ENCODE data around the gene LAMB1. TPM values are rescaled to one million over a fixed set of nuclear protein-coding genes. Genes with fewer than 3 reads are reported as not detected.

The LAMB1 gene
- total RNA-seq, 6 experiments from 2014 or later, result 112 to 134 (median 123) TPM

DNA sequence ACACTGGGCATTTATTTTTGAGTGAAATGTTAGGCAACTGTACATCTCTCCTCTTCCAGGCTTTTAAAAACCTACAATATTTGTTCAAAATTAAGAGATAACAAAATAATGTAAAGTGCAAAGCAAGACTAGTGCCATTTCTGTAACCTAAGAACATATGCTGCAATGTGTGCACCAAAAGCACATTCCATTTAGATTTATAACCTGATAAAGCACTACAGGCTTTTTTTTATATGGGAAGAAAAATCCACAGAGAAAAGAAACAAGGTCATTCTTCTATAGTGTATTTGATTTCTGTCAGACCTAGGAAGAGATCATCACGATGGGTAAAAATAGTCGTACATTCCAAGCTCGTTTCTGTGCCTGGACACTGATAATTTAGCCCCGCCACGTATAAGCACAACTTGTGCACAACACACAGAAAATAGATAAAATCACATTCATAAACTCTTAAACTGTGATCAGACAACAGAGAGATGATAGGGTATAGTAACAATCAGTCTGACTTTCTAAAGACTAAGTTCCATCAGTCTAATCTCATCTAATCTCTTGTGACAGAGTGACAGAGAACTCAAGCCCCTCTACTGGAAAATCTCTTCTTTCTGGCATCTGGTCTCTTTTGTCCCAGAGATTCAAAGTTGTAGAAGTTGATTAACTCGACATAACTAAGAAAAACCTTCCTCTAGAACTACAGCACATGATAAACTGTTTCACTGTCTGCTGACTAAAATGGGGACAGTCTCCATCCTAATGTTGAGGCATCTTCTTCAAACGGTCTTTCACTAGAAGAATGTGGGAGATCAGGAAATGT lies 6.7 kb downstream of the LAMB1 start:
- TF ChIP-seq, protein P1, sequence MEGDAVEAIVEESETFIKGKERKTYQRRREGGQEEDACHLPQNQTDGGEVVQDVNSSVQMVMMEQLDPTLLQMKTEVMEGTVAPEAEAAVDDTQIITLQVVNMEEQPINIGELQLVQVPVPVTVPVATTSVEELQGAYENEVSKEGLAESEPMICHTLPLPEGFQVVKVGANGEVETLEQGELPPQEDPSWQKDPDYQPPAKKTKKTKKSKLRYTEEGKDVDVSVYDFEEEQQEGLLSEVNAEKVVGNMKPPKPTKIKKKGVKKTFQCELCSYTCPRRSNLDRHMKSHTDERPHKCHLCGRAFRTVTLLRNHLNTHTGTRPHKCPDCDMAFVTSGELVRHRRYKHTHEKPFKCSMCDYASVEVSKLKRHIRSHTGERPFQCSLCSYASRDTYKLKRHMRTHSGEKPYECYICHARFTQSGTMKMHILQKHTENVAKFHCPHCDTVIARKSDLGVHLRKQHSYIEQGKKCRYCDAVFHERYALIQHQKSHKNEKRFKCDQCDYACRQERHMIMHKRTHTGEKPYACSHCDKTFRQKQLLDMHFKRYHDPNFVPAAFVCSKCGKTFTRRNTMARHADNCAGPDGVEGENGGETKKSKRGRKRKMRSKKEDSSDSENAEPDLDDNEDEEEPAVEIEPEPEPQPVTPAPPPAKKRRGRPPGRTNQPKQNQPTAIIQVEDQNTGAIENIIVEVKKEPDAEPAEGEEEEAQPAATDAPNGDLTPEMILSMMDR (IDR thresholded peaks at IDR 0.05), result no peak
- H3K27ac Mint-ChIP-seq, result peak overlapping the region; percentile 77
- peaks cover 69% of the 10 kb centered on the region for H3K4me1 Mint-ChIP-seq (ENCODE audit: low read depth)
- H3K27me3 Mint-ChIP-seq (ENCODE audit: insufficient read depth), result no peaks in the 10 kb centered on the region
- H3K36me3 Mint-ChIP-seq (ENCODE audit: low read depth), result peaks cover 39% of the 10 kb centered on the region
- DNase-seq, result peak; percentile 54
- H3K4me3 Mint-ChIP-seq, result peak overlapping the region; percentile 59
- H3K9me3 Mint-ChIP-seq, result no peaks in the 10 kb centered on the region

DNA sequence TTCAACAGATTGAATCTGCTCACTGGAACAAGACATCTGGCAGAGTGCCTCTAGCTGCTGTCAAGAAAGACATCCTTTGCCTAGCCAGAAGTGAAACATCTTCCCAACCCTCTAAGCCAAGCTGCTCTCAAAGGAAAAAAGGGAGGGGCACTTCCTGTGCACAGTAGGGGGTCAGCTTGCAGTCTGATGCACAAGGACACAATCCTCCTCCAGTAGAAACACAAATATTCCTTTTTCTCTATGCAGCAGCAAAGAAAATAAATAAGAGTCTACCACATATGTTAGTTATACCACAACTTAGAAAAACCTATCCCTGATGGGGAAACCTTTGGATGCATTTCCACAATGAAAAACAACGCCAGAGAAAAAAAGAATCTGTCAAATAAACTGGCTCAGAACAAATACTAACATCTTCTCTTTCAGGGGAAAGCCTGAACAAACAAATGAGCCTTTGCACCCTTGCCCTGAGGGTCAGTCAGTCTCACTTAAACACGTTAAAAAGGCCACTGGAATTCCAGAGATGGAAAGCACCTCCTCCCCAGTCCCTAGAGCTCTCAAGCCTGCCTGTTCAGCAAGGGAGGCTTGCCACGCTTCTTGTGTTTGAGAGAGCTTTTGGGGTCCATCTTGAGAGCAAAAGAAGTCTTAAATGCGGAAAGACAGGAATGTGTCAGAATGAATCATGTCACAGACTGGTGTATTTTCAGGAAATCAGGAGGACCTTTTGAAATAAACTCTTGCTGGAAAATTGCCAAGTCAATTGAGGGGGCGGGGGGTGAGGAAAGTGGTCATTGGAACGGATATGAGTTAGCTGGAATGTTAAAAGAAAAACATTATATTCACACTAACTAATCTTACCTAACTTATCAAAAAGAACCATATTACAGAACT lies 7.5 kb downstream of the LAMB1 start:
- no peaks in the 10 kb centered on the region for H3K9me3 Mint-ChIP-seq
- no peaks in the 10 kb centered on the region for H3K27me3 Mint-ChIP-seq (ENCODE audit: insufficient read depth)
- TF ChIP-seq, protein P1 (IDR thresholded peaks at IDR 0.05), result no peak
- H3K4me3 Mint-ChIP-seq, result peak overlapping the region; percentile 59
- H3K36me3 Mint-ChIP-seq (ENCODE audit: low read depth), result peaks cover 43% of the 10 kb centered on the region
- DNase-seq, result peak; percentile 53
- H3K4me1 Mint-ChIP-seq (ENCODE audit: low read depth), result peaks cover 61% of the 10 kb centered on the region
- H3K27ac Mint-ChIP-seq, result peak overlapping the region; percentile 77

DNA sequence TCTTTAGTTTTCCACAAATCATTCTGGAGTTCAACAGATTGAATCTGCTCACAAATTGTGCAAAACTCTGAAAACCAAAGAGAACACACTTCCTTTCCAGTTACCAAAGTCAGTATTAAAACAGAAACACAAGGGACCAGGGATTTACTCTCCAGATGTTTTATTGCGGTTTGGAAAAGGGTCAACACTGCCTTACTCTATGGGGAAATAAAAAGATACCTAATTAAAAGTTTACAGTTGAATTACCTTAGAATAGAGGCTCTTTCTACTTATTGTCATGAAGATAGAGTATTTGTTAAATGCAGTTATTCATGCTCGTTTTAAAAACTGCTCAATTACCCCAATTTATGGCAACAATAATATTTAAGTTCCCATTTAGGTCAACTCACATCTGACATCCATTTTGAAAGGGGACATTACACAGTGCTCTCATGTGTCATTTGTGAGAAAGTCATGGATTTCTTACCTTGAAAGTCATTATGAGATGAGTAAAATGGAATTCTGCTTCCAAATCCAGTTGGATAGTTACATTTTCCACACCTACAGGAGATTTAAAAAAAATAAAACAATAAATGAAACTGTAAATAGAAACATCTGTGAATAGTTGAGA lies 8.4 kb downstream of the LAMB1 start:
- no peak for DNase-seq
- Mint-ChIP-seq H3K27me3 (ENCODE audit: insufficient read depth) (no peaks in the 10 kb centered on the region), H3K36me3 (ENCODE audit: low read depth) (peaks cover 50% of the 10 kb centered on the region), H3K9me3 (no peaks in the 10 kb centered on the region), H3K4me3 (0 out of 2 replicates have a peak overlapping the region, but pooled peaks have one; percentile 30), H3K4me1 (ENCODE audit: low read depth) (peaks cover 58% of the 10 kb centered on the region), H3K27ac (peak overlapping the region; percentile 77; the same call in 1 of the 2 replicates)
- TF ChIP-seq, protein P1 (IDR thresholded peaks at IDR 0.05), result no peak

DNA sequence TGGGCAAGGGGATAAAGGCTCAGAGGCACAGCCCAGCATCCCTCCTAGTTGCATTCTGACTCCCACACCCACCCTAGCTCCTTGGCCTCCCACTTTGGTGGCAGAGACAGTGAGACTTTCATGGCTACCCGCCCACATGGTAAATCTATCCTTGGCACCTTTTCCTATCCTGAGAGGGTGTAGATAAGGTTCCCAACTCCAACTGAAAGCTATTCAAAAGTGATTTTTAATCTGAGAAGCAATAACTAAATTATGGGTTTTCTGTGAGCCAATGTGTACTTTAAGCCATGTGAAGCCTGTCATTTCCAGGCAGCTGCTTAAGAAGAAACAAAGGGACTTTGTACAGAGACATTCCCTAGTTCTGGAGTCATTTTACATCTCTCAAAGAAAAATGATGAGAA lies 9.1 kb downstream of the LAMB1 start:
- peaks cover 58% of the 10 kb centered on the region for H3K4me1 Mint-ChIP-seq (ENCODE audit: low read depth)
- no peak overlapping the region for H3K4me3 Mint-ChIP-seq
- H3K27me3 Mint-ChIP-seq (ENCODE audit: insufficient read depth), result no peaks in the 10 kb centered on the region
- no peak overlapping the region for H3K27ac Mint-ChIP-seq
- DNase-seq, result no peak
- peaks cover 52% of the 10 kb centered on the region for H3K36me3 Mint-ChIP-seq (ENCODE audit: low read depth)
- no peaks in the 10 kb centered on the region for H3K9me3 Mint-ChIP-seq
- TF ChIP-seq, protein P1 (IDR thresholded peaks at IDR 0.05), result no peak

DNA sequence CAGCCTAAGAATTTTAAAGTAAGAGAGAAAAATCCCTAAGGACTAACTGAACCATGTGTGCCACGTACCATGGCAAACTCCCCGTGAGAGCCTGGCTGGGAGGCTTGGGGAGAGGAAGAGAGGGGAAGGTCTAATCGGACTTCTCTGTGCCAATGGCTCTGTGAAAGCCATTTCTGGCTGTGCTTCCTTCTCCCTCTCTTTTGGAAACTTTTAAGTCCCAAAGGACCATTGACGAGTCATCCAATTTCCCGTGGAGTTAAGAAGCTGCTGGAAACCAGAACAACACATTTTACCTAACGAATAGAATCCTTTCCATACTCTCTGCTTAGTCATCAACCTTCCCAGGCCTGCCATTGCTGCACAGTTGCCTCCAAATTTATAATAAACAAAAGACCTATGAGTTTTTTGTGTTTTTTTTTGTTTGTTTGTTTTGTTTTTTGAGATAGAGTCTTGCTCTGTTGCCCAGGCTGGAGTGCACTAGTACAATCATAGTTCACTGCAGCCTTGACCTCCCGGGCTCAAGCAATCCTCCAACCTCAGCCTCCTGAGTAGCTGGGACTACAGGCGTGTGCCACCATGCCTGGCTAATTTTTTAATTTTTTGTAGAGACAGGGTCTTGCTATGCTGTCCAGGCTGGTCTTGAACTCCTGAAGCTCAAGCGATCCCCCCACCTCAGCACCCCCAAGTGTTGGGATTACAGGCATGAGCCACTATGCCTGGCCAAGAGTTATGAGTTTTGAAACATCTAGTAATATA lies 13.2 kb downstream of the LAMB1 start:
- H3K27ac Mint-ChIP-seq, result peak overlapping the region; percentile 73
- H3K4me3 Mint-ChIP-seq, result no peak overlapping the region
- H3K36me3 Mint-ChIP-seq (ENCODE audit: low read depth), result peaks cover 62% of the 10 kb centered on the region
- TF ChIP-seq, protein P1 (IDR thresholded peaks at IDR 0.05), result no peak
- DNase-seq, result peak; percentile 48
- H3K27me3 Mint-ChIP-seq (ENCODE audit: insufficient read depth), result no peaks in the 10 kb centered on the region
- no peaks in the 10 kb centered on the region for H3K9me3 Mint-ChIP-seq
- H3K4me1 Mint-ChIP-seq (ENCODE audit: low read depth), result peaks cover 23% of the 10 kb centered on the region

All from HFFc6 (cell line).